Measurements from ENCODE around the gene SLC16A1.

GRCh38 chr1:112869895-112870294, 86.1 kb downstream of the SLC16A1 start:
- TF ChIP-seq POLR2A (IDR thresholded peaks at IDR 0.05) (no peak), POLR2AphosphoS5 (IDR thresholded peaks at IDR 0.05) (no peak)
- TF ChIP-seq, protein P1, sequence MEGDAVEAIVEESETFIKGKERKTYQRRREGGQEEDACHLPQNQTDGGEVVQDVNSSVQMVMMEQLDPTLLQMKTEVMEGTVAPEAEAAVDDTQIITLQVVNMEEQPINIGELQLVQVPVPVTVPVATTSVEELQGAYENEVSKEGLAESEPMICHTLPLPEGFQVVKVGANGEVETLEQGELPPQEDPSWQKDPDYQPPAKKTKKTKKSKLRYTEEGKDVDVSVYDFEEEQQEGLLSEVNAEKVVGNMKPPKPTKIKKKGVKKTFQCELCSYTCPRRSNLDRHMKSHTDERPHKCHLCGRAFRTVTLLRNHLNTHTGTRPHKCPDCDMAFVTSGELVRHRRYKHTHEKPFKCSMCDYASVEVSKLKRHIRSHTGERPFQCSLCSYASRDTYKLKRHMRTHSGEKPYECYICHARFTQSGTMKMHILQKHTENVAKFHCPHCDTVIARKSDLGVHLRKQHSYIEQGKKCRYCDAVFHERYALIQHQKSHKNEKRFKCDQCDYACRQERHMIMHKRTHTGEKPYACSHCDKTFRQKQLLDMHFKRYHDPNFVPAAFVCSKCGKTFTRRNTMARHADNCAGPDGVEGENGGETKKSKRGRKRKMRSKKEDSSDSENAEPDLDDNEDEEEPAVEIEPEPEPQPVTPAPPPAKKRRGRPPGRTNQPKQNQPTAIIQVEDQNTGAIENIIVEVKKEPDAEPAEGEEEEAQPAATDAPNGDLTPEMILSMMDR (IDR thresholded peaks at IDR 0.05), result no peak
